Measurements from ENCODE around the gene SLC9A3. TPM values are rescaled to one million over a fixed set of nuclear protein-coding genes. Genes with fewer than 3 reads are reported as not detected.

SLC9A3 gene
- total RNA-seq, 4 donors from 2014 or later = 0.29 to 3.9 (median 2.6) TPM

DNA sequence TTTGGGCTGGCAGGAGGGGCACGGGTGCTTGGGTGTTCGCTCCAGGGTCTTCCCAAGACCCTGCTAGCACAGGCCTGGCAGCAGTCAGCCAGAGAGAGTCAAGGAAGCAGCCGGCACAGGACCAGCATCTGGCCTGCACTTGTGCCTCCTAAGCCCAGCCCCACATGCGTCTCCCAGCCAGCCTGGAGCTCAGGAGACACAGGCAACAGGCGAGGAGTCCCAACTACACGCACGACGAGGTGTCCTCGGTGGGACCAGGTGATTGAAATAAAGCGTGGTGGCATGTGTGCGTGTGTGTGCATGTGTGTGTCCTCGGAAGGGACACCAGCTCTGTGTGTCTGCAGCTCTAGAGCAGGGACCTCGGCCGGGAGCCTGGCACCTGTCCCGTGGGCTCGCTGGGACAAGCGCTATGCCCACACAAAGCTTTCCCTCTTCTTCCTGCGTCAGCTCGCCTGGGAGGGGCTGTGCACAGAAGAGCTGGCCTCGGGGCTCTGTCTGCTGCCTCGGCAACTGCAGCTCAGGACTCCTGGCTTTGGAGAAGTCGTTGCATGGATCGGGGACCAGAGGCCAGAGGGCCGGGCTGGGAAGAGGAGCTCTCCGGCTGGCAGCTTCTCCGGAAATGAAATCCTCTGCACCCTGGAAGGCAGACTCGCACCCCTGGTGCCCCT is 14.7 kb upstream of the SLC9A3 start:
- Histone ChIP-seq H3K27me3 (no peaks in the 10 kb centered on the region), H3K4me1 (no peaks in the 10 kb centered on the region), H3K4me3 (no peak overlapping the region), H3K27ac (no peak overlapping the region), H3K36me3 (no peaks in the 10 kb centered on the region), H3K9me3 (no peaks in the 10 kb centered on the region)
- intact Hi-C loops (cut with DNase I; ENCODE audit: low total_unique reads) = no loop called here
- TF ChIP-seq POLR2A (IDR thresholded peaks at IDR 0.05) = no peak
- TF ChIP-seq, protein P1, sequence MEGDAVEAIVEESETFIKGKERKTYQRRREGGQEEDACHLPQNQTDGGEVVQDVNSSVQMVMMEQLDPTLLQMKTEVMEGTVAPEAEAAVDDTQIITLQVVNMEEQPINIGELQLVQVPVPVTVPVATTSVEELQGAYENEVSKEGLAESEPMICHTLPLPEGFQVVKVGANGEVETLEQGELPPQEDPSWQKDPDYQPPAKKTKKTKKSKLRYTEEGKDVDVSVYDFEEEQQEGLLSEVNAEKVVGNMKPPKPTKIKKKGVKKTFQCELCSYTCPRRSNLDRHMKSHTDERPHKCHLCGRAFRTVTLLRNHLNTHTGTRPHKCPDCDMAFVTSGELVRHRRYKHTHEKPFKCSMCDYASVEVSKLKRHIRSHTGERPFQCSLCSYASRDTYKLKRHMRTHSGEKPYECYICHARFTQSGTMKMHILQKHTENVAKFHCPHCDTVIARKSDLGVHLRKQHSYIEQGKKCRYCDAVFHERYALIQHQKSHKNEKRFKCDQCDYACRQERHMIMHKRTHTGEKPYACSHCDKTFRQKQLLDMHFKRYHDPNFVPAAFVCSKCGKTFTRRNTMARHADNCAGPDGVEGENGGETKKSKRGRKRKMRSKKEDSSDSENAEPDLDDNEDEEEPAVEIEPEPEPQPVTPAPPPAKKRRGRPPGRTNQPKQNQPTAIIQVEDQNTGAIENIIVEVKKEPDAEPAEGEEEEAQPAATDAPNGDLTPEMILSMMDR (IDR thresholded peaks at IDR 0.05) = no peak
- DNase-seq = no peak

DNA sequence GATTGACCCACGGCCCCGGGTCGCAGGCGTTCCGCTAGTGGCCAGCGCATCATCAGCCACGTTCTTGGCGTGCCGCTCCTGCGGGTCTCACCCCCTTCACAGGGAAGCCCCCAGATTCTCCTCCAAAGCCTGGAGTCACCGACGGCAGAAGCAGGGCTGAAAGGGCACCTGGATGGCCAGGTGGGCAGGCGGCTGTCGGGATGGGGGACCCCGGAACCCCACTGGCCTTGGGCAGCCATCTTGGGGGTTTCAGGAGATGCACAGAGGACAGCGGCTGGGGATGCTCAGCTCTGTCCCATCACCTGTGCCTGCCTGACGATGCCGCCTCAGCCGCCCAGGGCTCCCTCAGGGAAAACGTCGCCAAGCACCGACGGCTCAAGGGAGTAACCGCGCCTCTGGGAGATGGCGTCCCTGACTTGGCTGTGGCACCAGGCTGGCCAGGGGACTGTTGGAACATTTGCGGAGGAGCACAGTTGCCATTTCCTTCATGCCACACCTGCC is 14.1 kb upstream of the SLC9A3 start:
- Histone ChIP-seq H3K4me3 (no peak overlapping the region), H3K27me3 (peaks cover 0 to under 1% of the 10 kb centered on the region in 2 donors), H3K9me3 (no peaks in the 10 kb centered on the region), H3K27ac (no peak overlapping the region), H3K36me3 (no peaks in the 10 kb centered on the region), H3K4me1 (no peaks in the 10 kb centered on the region)
- intact Hi-C loops (cut with DNase I; ENCODE audit: low total_unique reads) = no loop called here
- TF ChIP-seq, protein P1 (IDR thresholded peaks at IDR 0.05) = no peak
- no peak for DNase-seq

DNA sequence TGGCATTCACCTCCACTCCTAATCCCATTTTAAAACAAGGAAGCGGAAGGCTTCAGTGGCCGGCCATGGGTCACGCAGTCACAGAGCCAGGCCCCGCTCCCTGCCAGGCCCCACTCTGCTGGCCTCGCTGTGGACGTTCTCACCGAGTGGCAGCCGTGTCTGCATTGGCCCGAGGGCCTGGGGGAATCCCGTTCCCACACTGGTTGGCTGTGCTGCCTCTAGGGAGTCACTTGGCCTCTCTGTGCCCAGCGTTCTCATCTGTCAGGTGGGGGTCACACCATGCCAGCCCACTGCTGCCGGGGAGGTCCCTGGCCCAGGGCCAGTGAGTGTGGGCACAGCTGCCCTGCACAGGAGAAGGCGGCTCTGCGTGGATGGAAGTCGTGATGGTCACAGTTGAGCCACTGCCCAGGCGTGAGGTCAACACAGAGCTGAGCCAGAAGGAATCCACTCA is 13.4 kb upstream of the SLC9A3 start:
- Histone ChIP-seq H3K4me1 (no peaks in the 10 kb centered on the region), H3K27ac (no peak overlapping the region), H3K9me3 (no peaks in the 10 kb centered on the region), H3K4me3 (no peak overlapping the region), H3K27me3 (peaks cover 0 to 6% of the 10 kb centered on the region in 2 donors), H3K36me3 (no peaks in the 10 kb centered on the region)
- intact Hi-C loops (cut with DNase I; ENCODE audit: low total_unique reads) = no loop called here
- no peak for DNase-seq
- TF ChIP-seq POLR2A (IDR thresholded peaks at IDR 0.05) = no peak

DNA sequence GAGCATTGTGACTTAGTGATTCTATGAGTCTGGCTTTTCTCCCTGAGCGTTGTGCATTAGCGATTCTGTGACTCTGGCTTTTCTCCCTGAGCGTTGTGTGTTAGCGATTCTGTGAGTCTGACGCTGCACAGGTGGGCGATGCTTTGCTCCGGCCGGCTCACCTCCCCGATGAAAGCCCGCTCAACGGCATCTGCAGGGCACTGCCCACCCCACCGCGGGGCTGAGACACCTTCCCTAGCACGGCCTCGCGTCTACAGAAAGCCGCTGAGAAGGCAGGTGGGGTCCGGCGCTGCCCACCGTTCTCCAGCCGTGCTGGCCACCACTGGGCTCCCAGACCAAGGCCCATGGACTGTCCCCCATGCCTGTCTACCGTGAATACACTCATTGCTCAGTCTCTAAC is 12.8 kb upstream of the SLC9A3 start:
- H3K27me3 ChIP-seq = peaks cover 0 to 6% of the 10 kb centered on the region in 2 donors
- H3K27ac ChIP-seq = no peak overlapping the region
- no peak overlapping the region for H3K4me3 ChIP-seq
- DNase-seq = no peak
- intact Hi-C loops (cut with DNase I; ENCODE audit: low total_unique reads) = no loop called here
- no peaks in the 10 kb centered on the region for H3K4me1 ChIP-seq
- H3K36me3 ChIP-seq = no peaks in the 10 kb centered on the region
- TF ChIP-seq POLR2A (IDR thresholded peaks at IDR 0.05) = no peak
- TF ChIP-seq, protein P1 (IDR thresholded peaks at IDR 0.05) = no peak
- no peaks in the 10 kb centered on the region for H3K9me3 ChIP-seq

DNA sequence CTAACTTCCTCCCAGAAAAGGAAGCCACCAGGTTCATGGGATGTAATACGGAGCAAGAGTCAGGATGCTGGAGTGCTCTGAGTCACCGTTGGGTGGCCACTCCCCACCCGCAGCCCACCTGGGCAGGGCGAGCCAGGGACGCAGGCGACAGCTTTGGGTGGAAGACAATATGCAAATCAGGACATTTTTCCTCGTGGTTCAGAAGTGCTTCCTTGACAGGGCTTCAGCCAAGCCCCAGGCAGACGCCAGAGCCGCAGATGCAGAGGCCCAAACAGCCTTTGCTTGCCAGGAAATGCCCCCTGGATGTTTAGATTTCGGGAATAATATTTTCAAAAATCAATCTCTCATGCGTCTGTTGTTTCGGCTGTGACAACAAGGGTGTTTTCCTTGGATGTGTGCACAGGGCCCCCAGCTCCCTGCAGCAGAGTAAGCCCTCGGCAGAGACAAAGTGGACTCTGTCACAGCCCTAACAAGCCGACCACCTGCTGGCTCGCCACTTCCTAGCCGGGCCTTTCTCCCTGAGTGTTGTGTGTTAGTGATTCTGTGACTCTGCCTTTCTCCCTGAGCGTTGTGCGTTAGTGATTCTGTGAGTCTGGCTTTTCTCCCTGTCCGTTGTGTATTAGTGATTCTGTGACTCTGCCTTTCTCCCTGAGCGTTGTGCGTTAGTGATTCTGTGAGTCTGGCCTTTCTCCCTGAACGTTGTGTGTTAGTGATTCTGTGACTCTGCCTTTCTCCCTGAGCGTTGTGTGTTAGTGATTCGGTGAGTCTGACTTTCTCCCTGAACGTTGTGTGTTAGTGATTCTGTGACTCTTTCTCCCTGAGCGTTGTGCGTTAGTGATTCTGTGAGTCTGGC is 11.8 kb upstream of the SLC9A3 start:
- peaks cover 0 to 6% of the 10 kb centered on the region in 2 donors for H3K27me3 ChIP-seq
- H3K4me1 ChIP-seq = no peaks in the 10 kb centered on the region
- H3K4me3 ChIP-seq = no peak overlapping the region
- intact Hi-C loops (cut with DNase I; ENCODE audit: low total_unique reads) = no loop called here
- no peak for DNase-seq
- no peaks in the 10 kb centered on the region for H3K9me3 ChIP-seq
- H3K27ac ChIP-seq = no peak overlapping the region
- no peaks in the 10 kb centered on the region for H3K36me3 ChIP-seq
- TF ChIP-seq, protein P1 (IDR thresholded peaks at IDR 0.05) = no peak
- no peak for TF ChIP-seq POLR2A (IDR thresholded peaks at IDR 0.05)

Data from uterus (tissue), 4 donors.